Hepatocyte (in vitro differentiated cells): Measurements from ENCODE around the gene TAF1A. TPM values are rescaled to one million over a fixed set of nuclear protein-coding genes. Genes with fewer than 3 reads are reported as not detected.

ENCODE experiments used
- DNase-seq: peaks from one replicate; pipeline ENCODE4 v3.0.0-alpha.2; 2016; ENCODE audit warnings: low spot score
- H2AFZ ChIP-seq: fragments of 200-600 bp; sonication (generic); 2 replicates; pipeline ENCODE4 v1.6.0; 2016; ENCODE audit warnings: antibody characterized with exemption, mild to moderate bottlenecking
- H3K27ac ChIP-seq: fragments of 200-600 bp; sonication (generic); 2 replicates; pipeline ENCODE4 v1.5.1; 2016; ENCODE audit warnings: mild to moderate bottlenecking
- H3K27me3 ChIP-seq: fragments of 200-600 bp; sonication (generic); 2 replicates; pipeline ENCODE4 v1.6.1; 2016
- H3K36me3 ChIP-seq: fragments of 200-600 bp; sonication (generic); replicated peaks from 2 replicates; pipeline ENCODE4 v1.5.1; 2016; ENCODE audit warnings: low read depth; ENCODE audit not compliant: insufficient read depth
- H3K4me1 ChIP-seq: fragments of 200-600 bp; sonication (generic); 2 replicates; pipeline ENCODE4 v1.5.1; 2016; ENCODE audit warnings: mild to moderate bottlenecking, moderate library complexity; ENCODE audit not compliant: insufficient read depth
- H3K4me2 ChIP-seq: fragments of 200-600 bp; sonication (generic); 2 replicates; pipeline ENCODE4 v1.6.0; 2016
- H3K4me3 ChIP-seq: fragments of 200-600 bp; sonication (generic); 2 replicates; pipeline ENCODE4 v1.5.1; 2016; ENCODE audit warnings: mild to moderate bottlenecking
- H3K79me2 ChIP-seq: fragments of 200-600 bp; sonication (generic); 2 replicates; pipeline ENCODE4 v1.6.0; 2017; ENCODE audit warnings: mild to moderate bottlenecking
- H3K9me2 ChIP-seq: fragments of 200-600 bp; sonication (generic); replicated peaks from 2 replicates; pipeline ENCODE4 v1.6.0; 2017; ENCODE audit warnings: mild to moderate bottlenecking; ENCODE audit not compliant: insufficient read depth
- H3K9me3 ChIP-seq: fragments of 200-600 bp; sonication (generic); 2 replicates; pipeline ENCODE4 v1.5.1; 2016; ENCODE audit warnings: low read depth, mild to moderate bottlenecking
- H4K20me1 ChIP-seq: fragments of 200-600 bp; sonication (generic); 2 replicates; pipeline ENCODE4 v1.6.0; 2016; ENCODE audit warnings: mild to moderate bottlenecking; ENCODE audit not compliant: insufficient read depth, poor library complexity, severe bottlenecking
- EZH2 ChIP-seq: fragments of 200-600 bp; sonication (generic); IDR thresholded peaks from 2 replicates; pipeline ENCODE4 v1.6.1; 2016; ENCODE audit warnings: antibody characterized with exemption, mild to moderate bottlenecking, borderline replicate concordance
- EZH2phosphoT487 ChIP-seq: fragments of 200-600 bp; sonication (generic); IDR thresholded peaks from one replicate; pipeline ENCODE4 v1.6.1; 2018; ENCODE audit warnings: antibody characterized with exemption, mild to moderate bottlenecking, low read depth, moderate library complexity; ENCODE audit not compliant: unreplicated experiment, severe bottlenecking
- WGBS: methylation state at CpG from one replicate; pipeline ENCODE4 v1.1.6; 2016; ENCODE audit warnings: low lambda C conversion rate; ENCODE audit errors: missing lambda C conversion rate; 5-methylcytosine and 5-hydroxymethylcytosine counted together
- polyA plus RNA-seq: library from polyadenylated mRNA; unstranded; fragments of >200 nt; fragmentation: Nextera tagmentation; extraction: Ambion mirVana; gene quantifications from 2 replicates; pipeline ENCODE4 v1.2.1, GENCODE V29; 2016
- total RNA-seq: library from RNA; depleted of rRNA; stranded (reverse); fragments of >200 nt; gene quantifications from 2 replicates; pipeline ENCODE4 v1.2.3, GENCODE V29; 2014
- TF ChIP-seq, protein P1 (sequence below): fragments of 200-600 bp; sonication (generic); IDR thresholded peaks from 2 replicates; pipeline ENCODE4 v1.5.1; 2016; ENCODE audit warnings: antibody characterized with exemption, mild to moderate bottlenecking; ENCODE audit not compliant: poor library complexity

TAF1A gene
- total and polyA plus RNA-seq, 2 experiments from 2014 or later: 5.2 to 6.5 TPM

DNA sequence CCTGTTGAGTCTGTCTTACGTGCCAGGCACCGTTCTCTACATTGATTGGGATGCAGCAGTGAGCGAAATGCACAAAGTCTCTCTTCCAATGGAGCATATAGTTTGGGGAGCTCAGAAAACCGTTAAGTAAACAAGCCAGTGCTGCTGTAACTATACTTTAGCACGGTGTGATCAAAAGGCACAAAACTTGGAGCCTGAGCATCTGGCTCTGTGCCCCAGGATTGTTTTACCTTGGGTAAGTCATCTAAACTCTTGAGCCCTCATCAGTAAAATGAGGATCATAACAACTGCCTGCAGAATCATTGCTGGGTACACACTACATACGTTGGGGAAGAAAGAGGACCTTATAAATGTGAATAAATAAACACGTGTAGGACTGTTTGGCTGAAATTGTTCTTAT is 43.6 kb downstream of the TAF1A start:
- H3K4me1 ChIP-seq: peaks cover 9% of the 10 kb centered on the region
- no peak overlapping the region for H3K4me3 ChIP-seq
- H3K27me3 ChIP-seq: no peaks in the 10 kb centered on the region
- no peaks in the 10 kb centered on the region for H4K20me1 ChIP-seq
- DNase-seq: no peak
- no peaks in the 10 kb centered on the region for H3K9me2 ChIP-seq
- H2AFZ ChIP-seq: no peak overlapping the region
- H3K36me3 ChIP-seq: no peaks in the 10 kb centered on the region
- H3K27ac ChIP-seq: no peak overlapping the region
- 47% methylated on average over 7 of the region's 7 CpGs for WGBS
- no peaks in the 10 kb centered on the region for H3K9me3 ChIP-seq
- no peaks in the 10 kb centered on the region for H3K79me2 ChIP-seq
- no peak for TF ChIP-seq EZH2
- TF ChIP-seq, protein P1, sequence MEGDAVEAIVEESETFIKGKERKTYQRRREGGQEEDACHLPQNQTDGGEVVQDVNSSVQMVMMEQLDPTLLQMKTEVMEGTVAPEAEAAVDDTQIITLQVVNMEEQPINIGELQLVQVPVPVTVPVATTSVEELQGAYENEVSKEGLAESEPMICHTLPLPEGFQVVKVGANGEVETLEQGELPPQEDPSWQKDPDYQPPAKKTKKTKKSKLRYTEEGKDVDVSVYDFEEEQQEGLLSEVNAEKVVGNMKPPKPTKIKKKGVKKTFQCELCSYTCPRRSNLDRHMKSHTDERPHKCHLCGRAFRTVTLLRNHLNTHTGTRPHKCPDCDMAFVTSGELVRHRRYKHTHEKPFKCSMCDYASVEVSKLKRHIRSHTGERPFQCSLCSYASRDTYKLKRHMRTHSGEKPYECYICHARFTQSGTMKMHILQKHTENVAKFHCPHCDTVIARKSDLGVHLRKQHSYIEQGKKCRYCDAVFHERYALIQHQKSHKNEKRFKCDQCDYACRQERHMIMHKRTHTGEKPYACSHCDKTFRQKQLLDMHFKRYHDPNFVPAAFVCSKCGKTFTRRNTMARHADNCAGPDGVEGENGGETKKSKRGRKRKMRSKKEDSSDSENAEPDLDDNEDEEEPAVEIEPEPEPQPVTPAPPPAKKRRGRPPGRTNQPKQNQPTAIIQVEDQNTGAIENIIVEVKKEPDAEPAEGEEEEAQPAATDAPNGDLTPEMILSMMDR: no peak
- TF ChIP-seq EZH2phosphoT487: no peak
- no peak overlapping the region for H3K4me2 ChIP-seq

DNA sequence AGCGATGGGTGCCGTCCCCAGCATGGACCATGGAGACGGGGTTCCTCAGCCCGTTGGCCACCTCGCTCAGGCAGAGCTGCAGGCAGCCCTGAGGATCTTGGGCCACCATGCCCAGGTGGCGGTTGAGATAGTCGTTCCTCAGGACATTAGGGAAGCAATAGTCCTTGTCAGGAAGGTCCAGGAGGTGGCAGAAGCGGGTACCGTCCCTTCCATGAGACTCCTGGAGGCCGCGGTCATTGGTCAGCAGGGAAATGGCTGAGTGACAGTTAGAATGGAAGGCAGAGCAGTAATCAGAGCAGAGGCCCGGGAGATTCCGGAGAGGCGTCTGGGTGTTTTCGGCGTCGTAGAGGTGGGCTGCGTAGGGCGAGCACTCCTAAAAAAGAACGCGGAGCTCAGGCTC is 45.9 kb downstream of the TAF1A start:
- Histone ChIP-seq H3K9me2 (no peaks in the 10 kb centered on the region), H3K4me2 (no peak overlapping the region), H4K20me1 (no peaks in the 10 kb centered on the region), H3K4me3 (no peak overlapping the region), H3K36me3 (no peaks in the 10 kb centered on the region), H2AFZ (no peak overlapping the region), H3K9me3 (no peaks in the 10 kb centered on the region), H3K27me3 (no peaks in the 10 kb centered on the region), H3K79me2 (no peaks in the 10 kb centered on the region), H3K4me1 (peaks cover 9% of the 10 kb centered on the region), H3K27ac (no peak overlapping the region)
- TF ChIP-seq EZH2phosphoT487: no peak
- no peak for TF ChIP-seq EZH2
- TF ChIP-seq, protein P1: no peak
- no peak for DNase-seq
- WGBS: 93% methylated on average over 21 of the region's 21 CpGs

DNA sequence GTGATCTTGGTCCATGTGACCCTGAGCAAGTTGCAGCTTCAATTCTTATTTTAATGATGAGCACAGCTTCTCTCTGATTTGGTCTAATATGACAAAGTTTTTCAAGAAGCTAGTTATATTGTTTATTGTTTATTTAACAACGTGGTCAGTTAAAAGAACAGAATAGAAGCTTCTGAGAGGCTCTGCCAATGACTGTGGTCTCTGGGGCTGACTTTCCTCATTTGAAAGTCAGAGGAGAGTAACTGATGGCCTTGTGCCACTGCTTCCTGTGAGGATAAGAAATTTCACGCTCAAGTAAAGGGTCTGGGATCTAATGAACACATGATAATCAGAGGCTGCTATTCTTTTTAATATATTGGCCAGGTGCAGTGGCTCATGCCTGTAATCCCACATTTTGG is 49.1 kb downstream of the TAF1A start:
- Histone ChIP-seq H3K36me3 (no peaks in the 10 kb centered on the region), H3K27me3 (no peaks in the 10 kb centered on the region), H4K20me1 (no peaks in the 10 kb centered on the region), H3K9me3 (no peaks in the 10 kb centered on the region), H3K9me2 (no peaks in the 10 kb centered on the region), H3K4me3 (no peak overlapping the region), H3K79me2 (no peaks in the 10 kb centered on the region), H2AFZ (no peak overlapping the region), H3K4me1 (no peaks in the 10 kb centered on the region), H3K27ac (no peak overlapping the region), H3K4me2 (no peak overlapping the region)
- TF ChIP-seq, protein P1: no peak
- no peak for TF ChIP-seq EZH2phosphoT487
- TF ChIP-seq EZH2: no peak
- DNase-seq: no peak
- 76% methylated on average over 2 of the region's 2 CpGs for WGBS

DNA sequence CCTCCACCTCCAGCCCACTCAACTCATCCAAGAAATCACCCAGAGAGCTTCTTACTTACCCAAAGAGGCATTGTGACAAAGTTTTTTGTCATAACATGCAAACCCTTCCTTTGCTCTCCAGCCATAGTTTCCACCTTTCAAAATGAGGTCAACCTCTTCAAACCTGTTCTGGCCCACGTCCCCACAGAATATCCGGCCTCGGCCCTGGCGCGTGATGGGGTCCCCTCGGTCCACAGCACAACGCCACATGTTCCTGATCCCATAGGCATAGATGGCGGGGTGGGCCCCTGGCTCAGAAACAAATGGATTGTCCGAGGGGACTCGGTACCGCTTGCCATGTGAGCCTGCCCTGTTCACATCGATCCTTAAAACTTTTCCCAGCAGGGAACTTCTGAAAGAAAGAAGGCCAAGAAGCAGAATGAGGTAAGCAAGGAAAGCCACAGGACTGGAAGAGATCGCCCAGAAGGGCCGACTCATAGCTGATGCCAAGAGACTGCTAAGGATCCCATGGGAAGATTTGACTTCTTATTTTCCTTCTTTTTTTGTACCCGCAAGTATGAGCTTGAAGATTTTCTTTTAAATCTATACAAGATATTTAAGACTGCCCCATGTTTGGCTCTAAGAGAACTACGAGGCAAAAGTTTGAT is 49.7 kb downstream of the TAF1A start:
- no peak overlapping the region for H3K27ac ChIP-seq
- no peaks in the 10 kb centered on the region for H3K79me2 ChIP-seq
- no peaks in the 10 kb centered on the region for H4K20me1 ChIP-seq
- H2AFZ ChIP-seq: no peak overlapping the region
- H3K4me3 ChIP-seq: no peak overlapping the region
- TF ChIP-seq, protein P1: no peak
- no peak for TF ChIP-seq EZH2
- no peak for TF ChIP-seq EZH2phosphoT487
- no peak overlapping the region for H3K4me2 ChIP-seq
- H3K4me1 ChIP-seq: no peaks in the 10 kb centered on the region
- H3K36me3 ChIP-seq: no peaks in the 10 kb centered on the region
- no peaks in the 10 kb centered on the region for H3K9me2 ChIP-seq
- H3K9me3 ChIP-seq: no peaks in the 10 kb centered on the region
- H3K27me3 ChIP-seq: no peaks in the 10 kb centered on the region
- DNase-seq: no peak
- 89% methylated on average over 16 of the region's 16 CpGs for WGBS
